HCT116 (cell line): ENCODE data around the gene DLG4. TPM values are rescaled to one million over a fixed set of nuclear protein-coding genes. Genes with fewer than 3 reads are reported as not detected.

ENCODE experiments used
- ATAC-seq: fragments of 200-7000 bp; cut with Tn5 transposase; 2 replicates; pipeline ENCODE4 v1.9.1; 2020; ENCODE audit warnings: mild to moderate bottlenecking, moderate library complexity
- BruUV-seq: library from RNA; stranded (reverse); fragments of 400-500 nt; replicated peaks from 2 replicates; lab custom pipeline; 2021; lab: Mats Ljungman, UMichigan
- CTCF ChIA-PET: fragments of 300-600 bp; sonication (Branson Sonifier 250); formaldehyde crosslinking; loops from one replicate; lab custom pipeline; 2021; ENCODE audit warnings: antibody characterized with exemption; lab: Charles Lee
- POLR2A ChIA-PET: fragments of 300-600, 350-600 bp; sonication (Branson Sonifier 250); formaldehyde crosslinking; loops from one replicate; lab custom pipeline; 2021; ENCODE audit warnings: antibody characterized with exemption; lab: Charles Lee
- RAD21 ChIA-PET, 2 experiments: fragments of 300-600 bp; sonication (Branson Sonifier 250); formaldehyde crosslinking; loops; one replicate each; lab custom pipeline; 2023; ENCODE audit warnings: low total read pairs in 2 of 2; ENCODE audit not compliant: uncharacterized antibody in 2 of 2, unreplicated experiment in 2 of 2, low non-redundant PET in 1 of 2; lab: Charles Lee
- DNase-seq: peaks from one replicate; pipeline ENCODE4 v3.0.0-alpha.2; 2010; ENCODE audit warnings: low read depth, low spot score
- H2AFZ ChIP-seq: fragments of 200-600 bp; shearing (Covaris generic), sonication (generic); 2 replicates; pipeline ENCODE4 v1.6.1; 2017; ENCODE audit warnings: low read depth, mixed run types, mixed read lengths, antibody characterized with exemption, low read length; ENCODE audit not compliant: poor library complexity, severe bottlenecking
- H3K27ac ChIP-seq: 2 replicates; pipeline ENCODE4 v1.5.1; 2012; ENCODE audit warnings: low read depth, low read length
- H3K27me3 ChIP-seq: fragments of 200-600 bp; sonication (generic); 2 replicates; pipeline ENCODE4 v1.6.1; 2016; ENCODE audit warnings: mixed run types, low read length, mixed read lengths; ENCODE audit not compliant: insufficient read depth
- H3K36me3 ChIP-seq, 2 experiments: fragments of 200-500 bp in 1 of 2; fragments of 200-600 bp in 1 of 2; sonication (Bioruptor generic) in 1 of 2; sonication (generic) in 1 of 2; 2 replicates each; pipeline versions ENCODE4 v1.5.1 to v1.6.1; 2014 to 2016; ENCODE audit warnings: low read length in 2 of 2, inconsistent platforms in 1 of 2, mixed read lengths in 1 of 2, mixed run types in 1 of 2; ENCODE audit not compliant: insufficient read depth in 2 of 2, control insufficient read depth in 1 of 2
- H3K4me1 ChIP-seq, 2 experiments: fragments of 200-600 bp in 1 of 2; sonication (generic) in 1 of 2; 2 replicates each; pipeline versions ENCODE4 v1.5.1 to v1.6.1; 2012 to 2017; ENCODE audit warnings: low read length in 2 of 2, inconsistent platforms in 1 of 2, mild to moderate bottlenecking in 1 of 2, mixed read lengths in 1 of 2, mixed run types in 1 of 2, moderate library complexity in 1 of 2; ENCODE audit not compliant: insufficient read depth in 2 of 2, control insufficient read depth in 1 of 2
- H3K4me2 ChIP-seq: fragments of 200-600 bp; sonication (generic); 2 replicates; pipeline ENCODE4 v1.6.1; 2017; ENCODE audit warnings: mixed run types, low read length, mixed read lengths
- H3K4me3 ChIP-seq, 2 experiments: fragments of 200-600 bp in 1 of 2; sonication (generic) in 1 of 2; replicated peaks in 1 of 2; 2 replicates each; pipeline ENCODE4 v1.5.1; 2011 to 2016; ENCODE audit warnings: low read length in 2 of 2, control low read depth in 1 of 2, low read depth in 1 of 2, mild to moderate bottlenecking in 1 of 2, mixed read lengths in 1 of 2, mixed run types in 1 of 2
- H3K79me2 ChIP-seq: fragments of 200-600 bp; sonication (generic); 2 replicates; pipeline ENCODE4 v1.6.1; 2017; ENCODE audit warnings: mild to moderate bottlenecking, mixed run types, low read length, moderate library complexity, mixed read lengths; ENCODE audit not compliant: insufficient read depth
- H3K9ac ChIP-seq: fragments of 200-600 bp; sonication (generic); 2 replicates; pipeline ENCODE4 v1.6.1; 2016; ENCODE audit warnings: low read length, mixed read lengths
- H3K9me2 ChIP-seq: fragments of 200-600 bp; sonication (generic), shearing (Covaris generic); 2 replicates; pipeline ENCODE4 v1.6.1; 2017; ENCODE audit warnings: mixed run types, mild to moderate bottlenecking, moderate library complexity; ENCODE audit not compliant: insufficient read depth
- H3K9me3 ChIP-seq, 2 experiments: fragments of 200-500 bp in 1 of 2; fragments of 200-600 bp in 1 of 2; sonication (Bioruptor generic) in 1 of 2; sonication (generic) in 1 of 2; 2 replicates each; pipeline ENCODE4 v1.6.1; 2014 to 2017; ENCODE audit warnings: low read length in 2 of 2, mixed read lengths in 2 of 2, inconsistent platforms in 1 of 2, low read depth in 1 of 2, mild to moderate bottlenecking in 1 of 2, mixed run types in 1 of 2, moderate library complexity in 1 of 2; ENCODE audit not compliant: control insufficient read depth in 1 of 2, insufficient read depth in 1 of 2
- H4K20me1 ChIP-seq: fragments of 200-600 bp; sonication (generic), shearing (Covaris generic); 2 replicates; pipeline ENCODE4 v1.6.1; 2017; ENCODE audit warnings: mixed run types, mild to moderate bottlenecking, moderate library complexity; ENCODE audit not compliant: insufficient read depth
- CBX3 ChIP-seq: IDR thresholded peaks from 2 replicates; pipeline ENCODE4 v1.6.1; 2012; ENCODE audit warnings: low read depth
- CTCF ChIP-seq, 3 experiments: fragments of 200-600 bp in 1 of 3; sonication (generic) in 1 of 3; IDR thresholded peaks in 2 of 3; conservative IDR thresholded peaks in 1 of 3; 2 replicates each; pipeline ENCODE4 v1.5.1; 2012 to 2017; ENCODE audit warnings: low read depth in 2 of 3, low read length in 2 of 3, antibody characterized with exemption in 1 of 3, borderline replicate concordance in 1 of 3, control low read depth in 1 of 3, mild to moderate bottlenecking in 1 of 3, mixed read lengths in 1 of 3, mixed run types in 1 of 3, moderate library complexity in 1 of 3; ENCODE audit not compliant: insufficient read depth in 1 of 3
- ELF1 ChIP-seq: IDR thresholded peaks from 2 replicates; pipeline ENCODE4 v1.6.1; 2012; ENCODE audit warnings: low read depth, borderline replicate concordance
- EZH2 ChIP-seq: fragments of 200-600 bp; sonication (generic); IDR thresholded peaks from 2 replicates; pipeline ENCODE4 v1.6.1; 2017; ENCODE audit warnings: antibody characterized with exemption, mixed run types
- JUND ChIP-seq: IDR thresholded peaks from 2 replicates; pipeline ENCODE4 v1.6.1; 2012
- POLR2A ChIP-seq: IDR thresholded peaks from 2 replicates; pipeline ENCODE4 v1.7.0; 2011; ENCODE audit warnings: borderline replicate concordance; ENCODE audit not compliant: insufficient read depth, insufficient read length; ENCODE audit errors: extremely low read depth
- RAD21 ChIP-seq: IDR thresholded peaks from 2 replicates; pipeline ENCODE4 v1.6.1; 2012; ENCODE audit warnings: low read depth, mild to moderate bottlenecking
- REST ChIP-seq: IDR thresholded peaks from 2 replicates; pipeline ENCODE4 v1.6.1; 2012; ENCODE audit warnings: low read depth
- ZNF274 ChIP-seq: fragments of 200-500 bp; sonication (Bioruptor generic); IDR thresholded peaks from 2 replicates; pipeline ENCODE4 v1.6.1; 2014; ENCODE audit warnings: mild to moderate bottlenecking, low read depth, low read length, inconsistent platforms
- intact Hi-C: fragments of 100-400 bp; cut with micrococcal nuclease; formaldehyde crosslinking; loops from 2 replicates; pipeline ENCODE4 v1.10.0; 2022
- total RNA-seq: library from RNA; stranded (reverse); gene quantifications from one replicate; pipeline ENCODE4 v1.2.1, GENCODE V29; 2021; ENCODE audit not compliant: unreplicated experiment

Gene DLG4
- total RNA-seq, 1 experiment from 2014 or later: 15.0 TPM

- Histone ChIP-seq H4K20me1 (no peaks in the 10 kb centered on the region), H3K4me3 (no peak overlapping the region), H3K4me2 (peak overlapping the region; percentile 68), H3K27ac (peak overlapping the region; percentile 43), H3K9me2 (no peaks in the 10 kb centered on the region), H3K4me1 (peaks cover 12 to 60% of the 10 kb centered on the region in 2 experiments; a peak in 3 of 4 replicates), H3K36me3 (no peaks in the 10 kb centered on the region), H3K9ac (no peak overlapping the region), H3K27me3 (no peaks in the 10 kb centered on the region), H3K79me2 (peaks cover 10% of the 10 kb centered on the region), H2AFZ (no peak overlapping the region), H3K9me3 (no peaks in the 10 kb centered on the region)
- intact Hi-C loops: no loop called here
- ChIA-PET RAD21 (no interaction called here), CTCF (interaction anchor here (2.7 kb wide), 1 partner anchor 170 kb away, joined by 19 read pairs; no protein-coding TSS in a partner anchor), POLR2A (interaction anchor here (0.6 kb wide), 1 partner anchor 14 kb away, joined by 3 read pairs; no protein-coding TSS in a partner anchor)
- BruUV-seq: no TSS peak
- ATAC-seq (no peak), DNase-seq (no peak)
- no peak for TF ChIP-seq CBX3
- TF ChIP-seq REST: no peak
- no peak for TF ChIP-seq CTCF (IDR thresholded peaks at IDR 0.05 in 2 of 3, conservative IDR thresholded peaks at IDR 0.05 in 1 of 3; ENCODE audit: borderline replicate concordance in 1 of 3, insufficient read depth in 1 of 3, low read depth in 2 of 3, low read length in 2 of 3)
- no peak for TF ChIP-seq JUND
- no peak for TF ChIP-seq EZH2
- TF ChIP-seq POLR2A: no peak
- TF ChIP-seq RAD21: no peak
- no peak for TF ChIP-seq ELF1
- no peak for TF ChIP-seq ZNF274
Measured at GRCh38 chr17:7215652-7216180, 3.9 kb downstream of the DLG4 start.
